Effector memory CD4-positive, alpha-beta T cell (primary cell): ENCODE results near the gene SLC30A3.
A peak's percentile ranks its signal among the peaks of the same experiment; 100 is the strongest.

Experiments used
- DNase-seq, 3 donors: peaks; one replicate each; pipeline ENCODE4 v3.0.0-alpha.2; 2020
- H3K27ac ChIP-seq: 2 replicates; pipeline ENCODE4 v1.7.0; 2013; ENCODE audit warnings: mild to moderate bottlenecking, low read length, moderate library complexity; ENCODE audit not compliant: insufficient read depth, poor library complexity, severe bottlenecking
- H3K27me3 ChIP-seq: replicated peaks from 2 replicates; pipeline ENCODE4 v1.7.0; 2013; ENCODE audit warnings: mild to moderate bottlenecking, low read length; ENCODE audit not compliant: insufficient read depth, control insufficient read depth, poor library complexity, severe bottlenecking
- H3K36me3 ChIP-seq: 2 replicates; pipeline ENCODE4 v1.7.0; 2013; ENCODE audit warnings: mild to moderate bottlenecking, low read length, moderate library complexity; ENCODE audit not compliant: control insufficient read depth, insufficient read depth
- H3K4me1 ChIP-seq: 2 replicates; pipeline ENCODE4 v1.7.0; 2013; ENCODE audit warnings: low read length, mild to moderate bottlenecking; ENCODE audit not compliant: control insufficient read depth, insufficient read depth, poor library complexity, severe bottlenecking
- H3K4me3 ChIP-seq: 2 replicates; pipeline ENCODE4 v1.7.0; 2013; ENCODE audit warnings: low read length, low read depth, mild to moderate bottlenecking; ENCODE audit not compliant: insufficient read depth, poor library complexity, severe bottlenecking
- H3K9me3 ChIP-seq: 2 replicates; pipeline ENCODE4 v1.7.0; 2013; ENCODE audit warnings: mild to moderate bottlenecking, low read length, moderate library complexity; ENCODE audit not compliant: control insufficient read depth

SLC30A3 gene

DNA sequence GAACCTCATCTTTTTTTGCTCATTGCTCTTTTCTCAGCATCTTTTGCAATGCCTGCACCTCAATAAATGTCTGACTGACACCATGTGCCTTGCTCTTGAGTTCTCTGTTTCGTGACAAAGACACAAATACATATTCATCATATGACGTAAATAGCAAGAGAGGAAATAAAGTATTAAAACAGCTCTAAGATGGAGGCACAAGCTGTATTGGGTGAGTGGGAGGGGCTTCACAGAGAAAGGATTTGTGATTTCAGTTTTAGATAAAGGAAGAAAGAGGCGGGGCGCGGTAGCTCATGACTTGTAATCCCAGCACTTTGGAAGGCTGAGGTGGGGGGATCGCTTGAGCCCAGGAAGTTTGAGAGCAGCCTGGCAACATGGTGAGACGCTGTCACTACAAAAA lies 42.8 kb downstream of the SLC30A3 start:
- H3K27me3 ChIP-seq, result no peaks in the 10 kb centered on the region
- H3K9me3 ChIP-seq, result no peaks in the 10 kb centered on the region
- H3K4me3 ChIP-seq, result no peak overlapping the region
- H3K27ac ChIP-seq, result no peak overlapping the region
- peaks cover 29% of the 10 kb centered on the region for H3K36me3 ChIP-seq
- H3K4me1 ChIP-seq, result peaks cover 8% of the 10 kb centered on the region
- DNase-seq, result no peak

DNA sequence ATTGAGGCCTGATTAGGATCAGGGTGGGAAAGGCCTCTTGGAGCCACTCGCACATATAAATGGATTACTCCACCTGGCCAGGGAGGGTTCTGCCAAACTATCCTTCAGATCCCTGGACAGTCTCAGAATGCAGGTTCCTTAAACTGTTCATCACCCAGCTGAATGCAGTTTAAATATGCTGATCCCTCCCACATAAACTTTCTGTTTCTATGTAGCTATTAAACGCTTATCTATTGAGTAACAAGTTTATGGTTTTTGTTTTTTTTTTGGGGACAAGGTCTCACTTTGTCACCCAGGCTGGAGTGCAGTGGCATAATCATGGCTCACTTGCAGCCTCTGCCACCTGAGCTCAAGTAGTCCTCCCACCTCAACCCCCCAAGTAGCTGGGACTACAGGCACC lies 43.8 kb downstream of the SLC30A3 start:
- Histone ChIP-seq H3K36me3 (peaks cover 19% of the 10 kb centered on the region), H3K9me3 (no peaks in the 10 kb centered on the region), H3K27ac (no peak overlapping the region), H3K27me3 (no peaks in the 10 kb centered on the region), H3K4me1 (peaks cover 8% of the 10 kb centered on the region), H3K4me3 (no peak overlapping the region)
- DNase-seq, result no peak

DNA sequence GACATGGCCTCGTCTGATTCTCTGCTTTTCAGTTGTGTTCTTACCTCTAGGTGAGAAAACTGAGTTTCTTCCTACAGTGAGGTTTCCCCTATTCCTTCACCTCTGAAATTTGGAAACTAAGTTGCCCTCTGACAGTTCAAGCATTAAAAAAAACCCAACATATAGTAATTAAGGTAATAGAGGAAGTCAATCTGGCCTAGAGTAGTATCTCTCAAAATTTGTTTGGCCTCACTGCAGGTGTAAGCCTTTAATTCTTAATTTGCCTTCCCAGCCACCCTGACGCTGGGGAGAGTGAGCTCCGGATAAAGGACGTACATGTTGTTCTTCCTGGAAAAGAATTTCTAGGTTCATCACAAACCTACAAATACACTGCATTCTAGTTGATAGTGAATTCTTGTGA lies 44.2 kb downstream of the SLC30A3 start:
- peaks cover 8% of the 10 kb centered on the region for H3K4me1 ChIP-seq
- peaks cover 14% of the 10 kb centered on the region for H3K36me3 ChIP-seq
- no peaks in the 10 kb centered on the region for H3K9me3 ChIP-seq
- H3K27ac ChIP-seq, result no peak overlapping the region
- no peaks in the 10 kb centered on the region for H3K27me3 ChIP-seq
- no peak overlapping the region for H3K4me3 ChIP-seq
- no peak for DNase-seq

DNA sequence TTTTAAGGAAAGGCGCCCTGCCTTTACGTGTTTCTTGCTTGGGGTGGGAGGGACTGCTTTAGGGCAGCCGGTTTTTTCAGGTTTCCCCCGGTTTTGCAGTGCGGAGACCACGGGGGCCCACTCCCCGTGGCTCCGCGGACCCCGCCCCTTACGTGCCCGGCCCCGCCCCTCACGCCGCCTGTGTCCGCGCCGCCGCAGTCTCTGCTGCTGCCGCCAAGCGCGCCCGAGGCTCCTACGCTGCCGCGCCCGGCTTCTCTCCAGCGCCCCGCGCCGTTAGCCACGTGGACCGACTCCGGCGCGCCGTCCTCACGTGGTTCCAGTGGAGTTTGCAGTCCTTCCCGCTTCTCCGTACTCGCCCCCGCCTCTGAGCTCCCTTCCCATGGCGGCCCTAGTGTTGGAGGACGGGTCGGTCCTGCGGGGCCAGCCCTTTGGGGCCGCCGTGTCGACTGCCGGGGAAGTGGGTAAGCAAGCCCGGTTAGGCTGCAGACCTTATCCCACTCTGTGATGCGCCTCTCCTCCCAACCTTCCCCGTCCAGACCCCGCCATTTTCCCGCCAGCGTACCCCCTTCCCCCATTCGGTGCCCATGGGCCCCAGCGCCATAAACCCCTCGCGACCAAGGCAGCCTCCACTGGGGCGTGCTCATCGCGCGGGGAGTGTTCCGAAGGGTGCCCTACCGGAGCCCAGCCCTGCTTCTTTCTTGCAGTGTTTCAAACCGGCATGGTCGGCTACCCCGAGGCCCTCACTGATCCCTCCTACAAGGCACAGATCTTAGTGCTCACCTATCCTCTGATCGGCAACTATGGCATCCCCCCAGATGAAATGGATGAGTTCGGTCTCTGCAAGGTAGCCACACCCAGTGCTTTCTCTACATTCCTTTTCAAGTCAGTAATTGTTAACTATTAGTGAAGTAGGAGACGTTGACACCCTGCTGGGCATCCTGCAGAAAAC lies 45.4 kb downstream of the SLC30A3 start, which contains the start of gene CAD:
Gene CAD, plus strand, starts transcription at position 197 of the 949 bp plus-strand sequence. Its CDS starts 183 bp downstream, at position 380.
- H3K4me3 ChIP-seq, result peak within 1 kb of the TSS; percentile 76
- H3K27ac ChIP-seq, result peak within 1 kb of the TSS; percentile 67
- H3K9me3 ChIP-seq, result no peaks in the 10 kb centered on the region
- H3K36me3 ChIP-seq, result peaks cover 3% of the 10 kb centered on the region
- peaks cover 18% of the 10 kb centered on the region for H3K4me1 ChIP-seq
- no peaks in the 10 kb centered on the region for H3K27me3 ChIP-seq
- DNase-seq, result peak; percentile 72 to 77 (median 75)

DNA sequence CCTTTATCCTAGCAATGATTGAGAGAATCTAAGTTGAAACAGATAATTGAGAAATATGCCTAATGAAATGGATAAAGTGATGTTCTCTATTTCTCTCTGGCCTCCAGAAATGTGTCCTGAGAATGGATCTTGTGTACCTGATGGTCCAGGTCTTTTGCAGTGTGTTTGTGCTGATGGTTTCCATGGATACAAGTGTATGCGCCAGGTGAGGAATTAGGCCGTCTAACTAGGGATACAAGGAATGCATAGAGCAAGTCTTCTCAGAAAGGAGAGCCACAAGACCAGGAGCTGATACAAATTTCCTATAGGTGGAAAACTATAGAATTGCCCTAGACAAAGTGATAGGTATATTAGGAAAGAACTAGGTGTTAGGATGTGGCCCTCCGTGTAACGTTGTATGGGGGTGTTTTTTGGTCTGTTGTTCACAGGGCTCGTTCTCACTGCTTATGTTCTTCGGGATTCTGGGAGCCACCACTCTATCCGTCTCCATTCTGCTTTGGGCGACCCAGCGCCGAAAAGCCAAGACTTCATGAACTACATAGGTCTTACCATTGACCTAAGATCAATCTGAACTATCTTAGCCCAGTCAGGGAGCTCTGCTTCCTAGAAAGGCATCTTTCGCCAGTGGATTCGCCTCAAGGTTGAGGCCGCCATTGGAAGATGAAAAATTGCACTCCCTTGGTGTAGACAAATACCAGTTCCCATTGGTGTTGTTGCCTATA lies 46.3 kb downstream of the SLC30A3 start:
- H3K36me3 ChIP-seq, result no peaks in the 10 kb centered on the region
- H3K9me3 ChIP-seq, result no peaks in the 10 kb centered on the region
- peak overlapping the region; percentile 76 for H3K4me3 ChIP-seq
- H3K4me1 ChIP-seq, result peaks cover 18% of the 10 kb centered on the region
- H3K27ac ChIP-seq, result peak overlapping the region; percentile 67
- DNase-seq, result no peak
- no peaks in the 10 kb centered on the region for H3K27me3 ChIP-seq

DNA sequence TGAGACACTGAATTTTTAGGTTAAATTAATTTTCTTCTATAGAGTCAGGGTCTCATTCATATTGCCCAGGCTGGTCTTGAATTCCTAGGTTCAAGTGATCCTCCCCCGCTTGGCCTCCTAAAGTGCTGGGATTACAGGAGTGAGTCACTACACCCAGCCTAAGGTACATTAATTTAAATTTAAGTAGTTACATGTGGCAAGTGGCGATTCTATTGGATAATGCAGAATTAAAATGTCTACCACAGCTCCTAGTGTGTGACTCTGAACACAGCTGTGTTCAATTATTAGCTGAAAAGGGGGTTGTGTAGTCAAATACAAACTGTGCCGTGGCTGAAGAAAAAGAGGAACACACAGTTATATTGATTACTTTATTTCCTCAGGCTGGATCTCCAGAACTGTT lies 47.9 kb downstream of the SLC30A3 start:
- DNase-seq, result no peak
- H3K4me3 ChIP-seq, result no peak overlapping the region
- H3K36me3 ChIP-seq, result no peaks in the 10 kb centered on the region
- no peak overlapping the region for H3K27ac ChIP-seq
- no peaks in the 10 kb centered on the region for H3K27me3 ChIP-seq
- no peaks in the 10 kb centered on the region for H3K9me3 ChIP-seq
- H3K4me1 ChIP-seq, result peaks cover 24% of the 10 kb centered on the region

DNA sequence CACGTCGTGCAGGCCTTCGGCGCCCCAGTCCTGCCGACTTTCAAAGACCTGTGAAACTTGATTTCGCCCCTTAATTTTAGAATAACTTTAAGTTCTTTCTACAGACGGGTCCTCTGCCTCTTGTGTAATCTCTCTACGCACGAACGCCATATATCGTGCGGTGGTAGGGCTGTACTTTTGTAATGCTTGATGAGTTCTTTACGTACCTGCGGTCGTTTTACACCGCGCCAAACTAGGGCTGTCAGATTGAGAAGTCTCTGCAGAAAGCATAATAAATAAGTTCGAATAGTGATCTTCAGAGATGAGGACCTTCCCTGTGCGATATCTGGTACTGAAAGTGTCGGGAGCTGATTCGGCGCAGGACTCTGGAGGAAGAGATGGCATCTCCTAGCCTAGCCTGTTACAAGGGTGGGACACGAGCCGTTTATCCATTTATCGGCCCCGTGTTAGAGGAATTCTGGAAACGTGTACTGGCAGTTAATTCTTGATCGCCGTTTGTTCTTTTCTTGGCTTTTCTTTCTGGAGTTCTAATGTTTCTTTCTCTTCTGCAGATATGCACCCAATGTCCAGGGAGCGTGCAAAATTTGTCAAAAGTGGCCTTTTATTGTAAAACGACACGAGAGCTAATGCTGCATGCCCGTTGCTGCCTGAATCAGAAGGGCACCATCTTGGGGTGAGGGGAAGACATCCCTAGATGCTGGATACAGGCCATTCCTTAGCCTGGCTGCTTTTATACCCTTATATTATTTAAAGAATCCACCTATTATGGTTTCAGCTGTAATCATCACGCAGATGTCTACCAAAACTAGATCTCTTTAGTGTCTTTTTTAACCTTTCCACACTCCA lies 50.0 kb downstream of the SLC30A3 start:
- Histone ChIP-seq H3K36me3 (no peaks in the 10 kb centered on the region), H3K27me3 (no peaks in the 10 kb centered on the region), H3K9me3 (no peaks in the 10 kb centered on the region), H3K4me1 (peaks cover 19% of the 10 kb centered on the region), H3K4me3 (peak overlapping the region; percentile 90), H3K27ac (peak overlapping the region; percentile 99)
- peak; percentile 27 to 45 (median 38) for DNase-seq

DNA sequence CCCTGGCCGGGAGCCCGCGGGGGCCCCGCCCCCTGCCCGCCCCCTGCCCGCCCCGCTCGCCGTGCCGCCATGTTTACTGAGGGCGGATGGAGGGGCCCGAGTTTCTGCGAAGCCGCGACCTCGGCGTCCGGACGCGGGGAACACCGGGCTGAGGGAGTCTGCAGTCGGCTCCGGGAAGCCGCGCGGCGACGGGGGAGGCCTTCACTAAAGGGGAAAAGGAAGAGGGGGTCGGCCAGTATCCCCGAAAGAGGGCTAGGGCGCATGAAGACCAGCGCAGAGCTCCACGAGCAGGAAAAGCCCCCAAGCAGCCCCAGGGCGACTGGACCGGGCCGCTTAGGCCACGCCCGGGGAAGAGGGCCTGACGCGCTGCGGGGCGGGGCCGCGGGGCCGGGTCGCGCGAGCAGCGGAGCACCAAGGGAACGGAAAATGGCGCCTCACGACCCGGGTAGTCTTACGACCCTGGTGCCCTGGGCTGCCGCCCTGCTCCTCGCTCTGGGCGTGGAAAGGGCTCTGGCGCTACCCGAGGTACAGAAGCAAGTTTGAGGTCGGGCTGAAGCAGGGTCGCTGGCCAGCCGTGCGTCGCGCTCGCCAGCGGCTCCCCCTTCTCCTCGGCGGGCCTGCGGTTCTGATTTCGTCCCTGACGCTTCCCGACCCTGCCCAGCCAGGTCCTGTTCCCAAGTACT lies 50.8 kb downstream of the SLC30A3 start, which contains the start of the genes ATRAID and SLC5A6:
Gene ATRAID, plus strand, starts transcription at position 99 of the 683 bp plus-strand sequence. Its CDS starts 328 bp downstream, at position 427.
Gene SLC5A6, minus strand, starts transcription at position 326 of the 683 bp plus-strand sequence. CDS start 4,618 bp downstream, outside the sequence.
- peak within 1 kb of the TSS; percentile 99 for H3K27ac ChIP-seq
- DNase-seq, result peak; percentile 70 to 82 (median 82)

More for the DNA sequence above, 50.8 kb downstream of the SLC30A3 start, which contains the start of the genes ATRAID and SLC5A6:
- H3K36me3 ChIP-seq, result peaks cover 7% of the 10 kb centered on the region
- no peaks in the 10 kb centered on the region for H3K9me3 ChIP-seq
- H3K4me3 ChIP-seq, result peak within 1 kb of the TSS; percentile 90
- H3K27me3 ChIP-seq, result no peaks in the 10 kb centered on the region
- peaks cover 16% of the 10 kb centered on the region for H3K4me1 ChIP-seq
